ENCODE measurements around the gene MTMR3.

The MTMR3 gene

DNA sequence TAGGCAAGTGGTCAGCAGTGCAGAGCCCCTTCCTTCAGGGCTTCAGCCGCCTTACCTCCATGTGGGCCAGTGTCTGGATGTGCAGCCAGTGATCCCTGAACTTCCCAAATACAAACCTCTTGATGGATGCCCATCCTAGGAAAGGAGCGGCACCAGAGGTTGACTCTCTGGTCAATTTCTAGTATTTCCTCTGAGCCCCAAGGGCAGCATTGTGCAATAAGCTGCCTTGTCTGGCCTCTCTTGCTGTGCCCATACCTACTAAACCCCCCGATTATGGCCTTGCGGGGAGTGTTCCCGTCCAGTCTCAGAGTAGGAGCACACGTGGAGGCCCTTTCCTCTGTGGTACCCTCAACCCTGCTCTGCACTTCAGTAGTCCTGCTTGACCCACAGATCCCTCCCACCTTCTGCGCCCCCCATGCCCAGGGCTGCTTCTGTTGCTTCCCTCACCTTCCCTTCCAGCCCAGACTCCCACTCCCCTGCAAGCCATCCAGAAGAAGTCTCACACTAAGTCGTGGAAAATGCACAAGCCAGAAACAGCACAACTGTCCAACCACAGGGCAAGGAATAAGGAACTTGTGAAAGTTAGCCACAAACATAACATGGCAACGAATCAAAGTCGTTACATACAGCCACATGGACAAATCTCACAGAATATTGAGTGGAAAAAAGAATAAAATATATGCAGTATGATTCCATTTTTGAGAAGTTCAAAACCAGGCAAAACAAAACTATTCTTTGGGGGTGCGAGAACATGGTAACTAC is 157.7 kb downstream of the MTMR3 start:
- Histone ChIP-seq H3K4me2 (ENCODE audit: insufficient read depth, low read length) (no peak overlapping the region), H3K79me2 (ENCODE audit: insufficient read depth, low read length) (no peaks in the 10 kb centered on the region), H3K9me3 (ENCODE audit: insufficient read depth, low read length, severe bottlenecking) (no peaks in the 10 kb centered on the region), H3K4me3 (ENCODE audit: low read depth in 1 of 2, low read length in 2 of 2) (no peak overlapping the region), H2AFZ (ENCODE audit: low read depth, low read length) (no peak overlapping the region), H3K27ac (ENCODE audit: low read length) (no peak overlapping the region), H3K36me3 (ENCODE audit: insufficient read depth, low read length) (no peaks in the 10 kb centered on the region), H3K9ac (ENCODE audit: low read depth, low read length) (no peak overlapping the region), H4K20me1 (ENCODE audit: insufficient read depth, low read length) (no peaks in the 10 kb centered on the region), H3K27me3 (ENCODE audit: insufficient read depth, low read length, poor library complexity) (no peaks in the 10 kb centered on the region), H3K4me1 (ENCODE audit: insufficient read depth, low read length) (no peaks in the 10 kb centered on the region)
- DNase-seq (no peak), ATAC-seq (ENCODE audit: insufficient read depth, low read depth) (no peak)
- TF ChIP-seq, protein P1, sequence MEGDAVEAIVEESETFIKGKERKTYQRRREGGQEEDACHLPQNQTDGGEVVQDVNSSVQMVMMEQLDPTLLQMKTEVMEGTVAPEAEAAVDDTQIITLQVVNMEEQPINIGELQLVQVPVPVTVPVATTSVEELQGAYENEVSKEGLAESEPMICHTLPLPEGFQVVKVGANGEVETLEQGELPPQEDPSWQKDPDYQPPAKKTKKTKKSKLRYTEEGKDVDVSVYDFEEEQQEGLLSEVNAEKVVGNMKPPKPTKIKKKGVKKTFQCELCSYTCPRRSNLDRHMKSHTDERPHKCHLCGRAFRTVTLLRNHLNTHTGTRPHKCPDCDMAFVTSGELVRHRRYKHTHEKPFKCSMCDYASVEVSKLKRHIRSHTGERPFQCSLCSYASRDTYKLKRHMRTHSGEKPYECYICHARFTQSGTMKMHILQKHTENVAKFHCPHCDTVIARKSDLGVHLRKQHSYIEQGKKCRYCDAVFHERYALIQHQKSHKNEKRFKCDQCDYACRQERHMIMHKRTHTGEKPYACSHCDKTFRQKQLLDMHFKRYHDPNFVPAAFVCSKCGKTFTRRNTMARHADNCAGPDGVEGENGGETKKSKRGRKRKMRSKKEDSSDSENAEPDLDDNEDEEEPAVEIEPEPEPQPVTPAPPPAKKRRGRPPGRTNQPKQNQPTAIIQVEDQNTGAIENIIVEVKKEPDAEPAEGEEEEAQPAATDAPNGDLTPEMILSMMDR (IDR thresholded peaks at IDR 0.05; ENCODE audit: borderline replicate concordance, extremely low read depth, low read length, poor library complexity, severe bottlenecking): no peak
- no peak for TF ChIP-seq EZH2 (IDR thresholded peaks at IDR 0.05; ENCODE audit: borderline replicate concordance, low read depth, low read length, severe bottlenecking)

DNA sequence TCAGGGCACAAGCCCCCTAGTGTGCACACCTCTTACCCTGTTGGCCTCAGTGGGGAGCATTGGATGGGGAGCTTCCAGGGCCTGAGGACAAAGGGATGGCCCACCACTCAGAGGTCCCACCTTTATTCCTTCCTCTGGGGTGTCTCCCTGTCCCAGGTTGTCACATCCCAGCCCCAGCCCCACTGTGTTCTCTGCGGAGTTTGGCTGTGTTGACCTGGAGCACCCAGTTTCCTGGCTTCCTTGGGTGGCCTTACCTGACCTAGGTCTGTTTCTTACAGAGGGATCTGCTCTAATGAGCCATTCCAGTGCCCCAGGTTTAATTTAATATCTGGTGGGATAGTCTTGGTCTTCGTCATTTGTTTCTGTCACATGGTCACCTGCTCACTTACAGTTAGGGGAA is 158.5 kb downstream of the MTMR3 start:
- TF ChIP-seq EZH2 (IDR thresholded peaks at IDR 0.05; ENCODE audit: borderline replicate concordance, low read depth, low read length, severe bottlenecking): no peak
- TF ChIP-seq, protein P1 (IDR thresholded peaks at IDR 0.05; ENCODE audit: borderline replicate concordance, extremely low read depth, low read length, poor library complexity, severe bottlenecking): no peak
- Histone ChIP-seq H3K4me1 (ENCODE audit: insufficient read depth, low read length) (peaks cover 1% of the 10 kb centered on the region), H3K9ac (ENCODE audit: low read depth, low read length) (no peak overlapping the region), H3K4me3 (ENCODE audit: low read depth in 1 of 2, low read length in 2 of 2) (no peak overlapping the region), H3K79me2 (ENCODE audit: insufficient read depth, low read length) (no peaks in the 10 kb centered on the region), H3K4me2 (ENCODE audit: insufficient read depth, low read length) (no peak overlapping the region), H3K27ac (ENCODE audit: low read length) (no peak overlapping the region), H2AFZ (ENCODE audit: low read depth, low read length) (no peak overlapping the region), H4K20me1 (ENCODE audit: insufficient read depth, low read length) (no peaks in the 10 kb centered on the region), H3K27me3 (ENCODE audit: insufficient read depth, low read length, poor library complexity) (no peaks in the 10 kb centered on the region), H3K9me3 (ENCODE audit: insufficient read depth, low read length, severe bottlenecking) (no peaks in the 10 kb centered on the region), H3K36me3 (ENCODE audit: insufficient read depth, low read length) (no peaks in the 10 kb centered on the region)
- DNase-seq: no peak
- no peak for ATAC-seq (ENCODE audit: insufficient read depth, low read depth)

DNA sequence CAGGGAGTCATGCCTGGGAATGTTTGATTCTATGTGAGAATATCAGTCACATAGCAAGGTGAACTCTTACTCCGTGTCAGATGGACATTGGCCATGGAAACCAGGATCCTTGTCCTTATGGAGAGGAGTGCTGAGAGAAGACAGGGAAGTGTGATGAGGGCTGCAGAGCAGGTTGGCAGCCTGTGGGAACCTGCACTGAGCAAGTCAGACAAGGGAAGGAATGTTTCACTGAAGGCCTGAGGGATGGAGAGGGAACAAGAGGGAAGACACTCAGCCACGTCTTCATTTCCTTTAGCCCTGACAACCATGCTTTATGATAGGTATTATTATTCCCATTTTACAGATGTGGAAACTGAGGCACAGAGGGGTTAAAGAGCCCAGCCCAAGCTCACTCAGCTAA is 158.9 kb downstream of the MTMR3 start:
- Histone ChIP-seq H4K20me1 (ENCODE audit: insufficient read depth, low read length) (no peaks in the 10 kb centered on the region), H3K4me1 (ENCODE audit: insufficient read depth, low read length) (peaks cover 5% of the 10 kb centered on the region), H3K4me2 (ENCODE audit: insufficient read depth, low read length) (no peak overlapping the region), H3K9ac (ENCODE audit: low read depth, low read length) (no peak overlapping the region), H3K36me3 (ENCODE audit: insufficient read depth, low read length) (no peaks in the 10 kb centered on the region), H3K27me3 (ENCODE audit: insufficient read depth, low read length, poor library complexity) (no peaks in the 10 kb centered on the region), H2AFZ (ENCODE audit: low read depth, low read length) (no peak overlapping the region), H3K79me2 (ENCODE audit: insufficient read depth, low read length) (no peaks in the 10 kb centered on the region), H3K27ac (ENCODE audit: low read length) (no peak overlapping the region), H3K4me3 (ENCODE audit: low read depth in 1 of 2, low read length in 2 of 2) (no peak overlapping the region), H3K9me3 (ENCODE audit: insufficient read depth, low read length, severe bottlenecking) (no peaks in the 10 kb centered on the region)
- DNase-seq (no peak), ATAC-seq (ENCODE audit: insufficient read depth, low read depth) (no peak)
- TF ChIP-seq, protein P1 (IDR thresholded peaks at IDR 0.05; ENCODE audit: borderline replicate concordance, extremely low read depth, low read length, poor library complexity, severe bottlenecking): no peak
- TF ChIP-seq EZH2 (IDR thresholded peaks at IDR 0.05; ENCODE audit: borderline replicate concordance, low read depth, low read length, severe bottlenecking): no peak
